Liver (tissue), 3 donors: ENCODE data around the gene ZYG11B.

Experiments used
- ATF3 ChIP-seq: IDR thresholded peaks from 2 replicates; pipeline ENCODE4 v1.6.1; 2016; ENCODE audit warnings: antibody characterized with exemption
- CTCF ChIP-seq: fragments of 150-350 bp; IDR thresholded peaks from 2 replicates; pipeline ENCODE4 v1.5.1; 2017; ENCODE audit warnings: improper control_type of control experiment, low read depth, low read length; ENCODE audit not compliant: missing input control
- FOXA1 ChIP-seq: IDR thresholded peaks from 2 replicates; pipeline ENCODE4 v1.6.1; 2016; ENCODE audit warnings: antibody characterized with exemption
- NR2F2 ChIP-seq: IDR thresholded peaks from 2 replicates; pipeline ENCODE4 v1.6.1; 2016; ENCODE audit warnings: antibody characterized with exemption
- SP1 ChIP-seq: IDR thresholded peaks from 2 replicates; pipeline ENCODE4 v1.6.1; 2018; ENCODE audit warnings: antibody characterized with exemption, mild to moderate bottlenecking
- TAF1 ChIP-seq: conservative IDR thresholded peaks from 2 replicates; pipeline ENCODE4 v1.6.1; 2016; ENCODE audit warnings: antibody characterized with exemption, mild to moderate bottlenecking
- YY1 ChIP-seq: IDR thresholded peaks from 2 replicates; pipeline ENCODE4 v1.6.1; 2016; ENCODE audit warnings: antibody characterized with exemption, mild to moderate bottlenecking
- donor health status: healthy.
- donor health status: healthy.

- no peak for TF ChIP-seq CTCF
- TF ChIP-seq ATF3, result no peak
- no peak for TF ChIP-seq SP1
- no peak for TF ChIP-seq TAF1
- TF ChIP-seq FOXA1, result no peak
- no peak for TF ChIP-seq NR2F2
- no peak for TF ChIP-seq YY1
These were observed 25.6 kb downstream of the ZYG11B start for GRCh38 chr1:52751589-52752483.
